Thoracic aorta (tissue), 2 donors: ENCODE results near the gene ADAMTSL1. TPM values are rescaled to one million over a fixed set of nuclear protein-coding genes. Genes with fewer than 3 reads are reported as not detected.

Experiments
- ATAC-seq: fragments of 150-250 bp; one replicate; pipeline ENCODE4 v1.8.0; 2017; ENCODE audit warnings: low read depth; ENCODE audit not compliant: insufficient number of reproducible peaks, low FRiP score
- DNase-seq: peaks from one replicate; pipeline ENCODE4 v3.0.0-alpha.2; 2020; ENCODE audit warnings: low spot score
- H3K27ac ChIP-seq, 2 donors: fragments of 200-600 bp; sonication (generic); 1 replicate in 1 of 2; 2 replicates in 1 of 2; pipeline ENCODE4 v1.5.1; 2016; ENCODE audit warnings: mild to moderate bottlenecking in 2 of 2, moderate library complexity in 2 of 2
- H3K27me3 ChIP-seq: fragments of 200-600 bp; sonication (generic); replicated peaks from 2 replicates; pipeline ENCODE4 v1.6.0; 2016; ENCODE audit warnings: mild to moderate bottlenecking; ENCODE audit not compliant: insufficient read depth
- H3K36me3 ChIP-seq: fragments of 200-600 bp; sonication (generic); one replicate; pipeline ENCODE4 v1.5.1; 2016
- H3K4me1 ChIP-seq, 2 donors: fragments of 200-600 bp; sonication (generic); 1 replicate in 1 of 2; 2 replicates in 1 of 2; pipeline versions ENCODE4 v1.5.1 to v1.6.0; 2016; ENCODE audit warnings: low read depth in 2 of 2, mild to moderate bottlenecking in 1 of 2; ENCODE audit not compliant: control insufficient read depth in 1 of 2
- H3K4me3 ChIP-seq: fragments of 200-600 bp; sonication (generic); 2 replicates; pipeline ENCODE4 v1.5.1; 2016; ENCODE audit warnings: mild to moderate bottlenecking
- H3K9me3 ChIP-seq: fragments of 200-600 bp; sonication (generic); 2 replicates; pipeline ENCODE4 v1.5.1; 2016
- CTCF ChIP-seq: fragments of 200-600 bp; sonication (generic); IDR thresholded peaks from one replicate; pipeline ENCODE4 v1.5.1; 2019; ENCODE audit warnings: antibody characterized with exemption
- total RNA-seq, 2 donors: library from RNA; depleted of rRNA; stranded (reverse); fragments of >200 nt; gene quantifications; one replicate each; pipeline versions ENCODE4 v1.1.0 to v1.2.3, GENCODE V29; 2016

The ADAMTSL1 gene
- total RNA-seq, 2 donors from 2014 or later: 61.4 to 75.5 TPM

GRCh38 chr9:18614651-18615050 lies 140.7 kb downstream of the ADAMTSL1 start:
- TF ChIP-seq CTCF: no peak
- no peak for ATAC-seq
- no peak for DNase-seq
- no peak overlapping the region for H3K4me3 ChIP-seq
- H3K27ac ChIP-seq: no peak overlapping the region
- H3K36me3 ChIP-seq: no peaks in the 10 kb centered on the region
- H3K27me3 ChIP-seq: no peaks in the 10 kb centered on the region
- H3K9me3 ChIP-seq: no peaks in the 10 kb centered on the region
- H3K4me1 ChIP-seq: peaks cover 0 to 68% of the 10 kb centered on the region in 2 donors

- TF ChIP-seq CTCF: no peak
- DNase-seq (no peak), ATAC-seq (no peak)
- Histone ChIP-seq H3K27ac (no peak overlapping the region), H3K4me1 (peaks cover 0 to 54% of the 10 kb centered on the region in 2 donors), H3K36me3 (no peaks in the 10 kb centered on the region), H3K4me3 (no peak overlapping the region), H3K9me3 (no peaks in the 10 kb centered on the region), H3K27me3 (no peaks in the 10 kb centered on the region)
These were observed 143.0 kb downstream of the ADAMTSL1 start for GRCh38 chr9:18616976-18617375.

GRCh38 chr9:18617759-18618158 lies 143.8 kb downstream of the ADAMTSL1 start:
- no peaks in the 10 kb centered on the region for H3K36me3 ChIP-seq
- H3K4me3 ChIP-seq: no peak overlapping the region
- no peaks in the 10 kb centered on the region for H3K9me3 ChIP-seq
- H3K27me3 ChIP-seq: no peaks in the 10 kb centered on the region
- DNase-seq: no peak
- no peak for ATAC-seq
- no peak for TF ChIP-seq CTCF
- H3K27ac ChIP-seq: no peak overlapping the region
- peaks cover 0 to 46% of the 10 kb centered on the region in 2 donors for H3K4me1 ChIP-seq

GRCh38 chr9:18618862-18619261 lies 144.9 kb downstream of the ADAMTSL1 start:
- H3K27me3 ChIP-seq: no peaks in the 10 kb centered on the region
- peaks cover 0 to 41% of the 10 kb centered on the region in 2 donors for H3K4me1 ChIP-seq
- H3K27ac ChIP-seq: no peak overlapping the region
- H3K4me3 ChIP-seq: no peak overlapping the region
- ATAC-seq: no peak
- no peak for TF ChIP-seq CTCF
- no peaks in the 10 kb centered on the region for H3K9me3 ChIP-seq
- DNase-seq: no peak
- no peaks in the 10 kb centered on the region for H3K36me3 ChIP-seq

GRCh38 chr9:18622186-18622836 lies 148.4 kb downstream of the ADAMTSL1 start:
- no peak for ATAC-seq

More at GRCh38 chr9:18622186-18622836, 148.4 kb downstream of the ADAMTSL1 start:
- TF ChIP-seq CTCF: no peak
- DNase-seq: no peak
- Histone ChIP-seq H3K36me3 (no peaks in the 10 kb centered on the region), H3K27me3 (no peaks in the 10 kb centered on the region), H3K4me3 (no peak overlapping the region), H3K4me1 (peaks cover 0 to 15% of the 10 kb centered on the region in 2 donors), H3K27ac (no peak overlapping the region), H3K9me3 (no peaks in the 10 kb centered on the region)
